Fibroblast of pulmonary artery (primary cell): ENCODE data around the gene RBBP8.

Source experiments
- DNase-seq: peaks from one replicate; pipeline ENCODE4 v3.0.0-alpha.2; 2010; ENCODE audit warnings: low read depth
- H3K4me3 ChIP-seq: replicated peaks from 2 replicates; pipeline ENCODE4 v1.5.1; 2011; ENCODE audit warnings: low read depth, mild to moderate bottlenecking, control low read depth, low read length, moderate library complexity
- CTCF ChIP-seq: IDR thresholded peaks from 2 replicates; pipeline ENCODE4 v1.5.1; 2011; ENCODE audit warnings: mild to moderate bottlenecking, control low read depth, low read length, inconsistent platforms; ENCODE audit errors: missing control alignments

RBBP8 gene

GRCh38 chr18:23065234-23065806 lies 132.2 kb downstream of the RBBP8 start:
- no peak for DNase-seq
- no peak for TF ChIP-seq CTCF
- H3K4me3 ChIP-seq: no peak overlapping the region

GRCh38 chr18:23066060-23066459 lies 132.9 kb downstream of the RBBP8 start:
- no peak for TF ChIP-seq CTCF
- DNase-seq: peak; percentile 14
- no peak overlapping the region for H3K4me3 ChIP-seq

- no peak overlapping the region for H3K4me3 ChIP-seq
- TF ChIP-seq CTCF: no peak
Measured at GRCh38 chr18:23066504-23067039, 133.4 kb downstream of the RBBP8 start.

GRCh38 chr18:23067236-23067635 lies 134.1 kb downstream of the RBBP8 start:
- DNase-seq: no peak
- H3K4me3 ChIP-seq: no peak overlapping the region
- no peak for TF ChIP-seq CTCF

More at GRCh38 chr18:23066504-23067039, 133.4 kb downstream of the RBBP8 start:
- no peak for DNase-seq

- no peak for DNase-seq
Measured at GRCh38 chr18:23068011-23068410, 134.9 kb downstream of the RBBP8 start.

GRCh38 chr18:23068570-23069310 lies 135.6 kb downstream of the RBBP8 start:
- H3K4me3 ChIP-seq: no peak overlapping the region
- no peak for DNase-seq
- no peak for TF ChIP-seq CTCF

More at GRCh38 chr18:23068011-23068410, 134.9 kb downstream of the RBBP8 start:
- no peak overlapping the region for H3K4me3 ChIP-seq
- TF ChIP-seq CTCF: no peak
